ENCODE results near the gene ARL6IP1. TPM values are rescaled to one million over a fixed set of nuclear protein-coding genes. Genes with fewer than 3 reads are reported as not detected.

Gene ARL6IP1
- total and polyA plus RNA-seq, 4 donors = 66.9 to 150 (median 75.0) TPM

DNA sequence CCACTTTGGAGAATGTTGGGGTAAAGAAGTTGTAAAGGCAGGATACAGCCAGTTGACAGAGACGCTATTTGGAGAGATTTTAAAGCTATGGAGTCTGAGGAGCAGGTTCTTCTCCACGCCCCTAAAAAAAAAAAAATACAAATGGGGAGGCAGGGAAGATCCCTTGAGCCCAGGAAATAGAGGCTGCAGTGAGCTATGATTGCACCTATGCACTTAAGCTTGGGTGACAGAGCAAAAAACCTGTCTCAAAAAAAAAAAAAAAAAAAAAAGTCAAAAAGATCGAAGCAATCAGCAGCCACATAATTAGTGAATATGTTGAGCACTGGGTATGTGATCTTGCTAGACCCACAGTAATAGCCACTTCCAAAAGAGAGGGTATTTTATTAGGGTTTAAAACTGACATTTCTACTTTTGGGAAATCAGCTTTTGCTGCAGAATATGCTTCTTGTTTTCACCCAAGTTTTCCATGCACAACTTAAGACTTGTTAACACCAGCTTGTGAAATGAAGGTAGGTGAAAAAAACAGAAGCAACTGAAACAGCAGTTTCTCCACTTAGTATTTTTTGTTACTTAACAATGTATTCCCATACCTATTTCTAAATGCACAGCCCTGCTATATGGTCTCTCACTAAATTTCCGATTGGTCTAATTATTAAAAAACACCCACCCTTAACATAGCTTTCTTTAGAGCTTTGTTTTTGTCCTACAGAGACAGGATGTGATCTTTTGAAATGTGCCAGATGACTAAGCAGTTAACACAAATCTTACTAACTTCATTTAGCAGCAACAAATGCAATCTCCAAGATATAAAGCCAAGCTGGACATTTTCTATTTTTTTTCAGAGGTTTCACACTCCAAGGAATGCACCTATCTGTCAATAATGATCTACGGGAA is 2.5 kb upstream of the ARL6IP1 start:
- Histone ChIP-seq H3K27ac (ENCODE audit: low read depth in 1 of 2, low read length in 1 of 2) (peak overlapping the region; percentile 27 to 41), H3K36me3 (ENCODE audit: control insufficient read depth in 4 of 4, insufficient read depth in 4 of 4, low read length in 4 of 4) (peaks cover 0 to 15% (median 5%) of the 10 kb centered on the region in 4 donors), H3K4me3 (no peak overlapping the region), H3K27me3 (ENCODE audit: control insufficient read depth in 3 of 3, insufficient read depth in 3 of 3, low read length in 2 of 3) (no peaks in the 10 kb centered on the region), H3K4me1 (ENCODE audit: control insufficient read depth in 5 of 5, insufficient read depth in 5 of 5, low read length in 5 of 5) (peaks cover 0 to 18% (median 2%) of the 10 kb centered on the region in 5 donors), H3K9me3 (ENCODE audit: control insufficient read depth in 4 of 4, insufficient read depth in 3 of 4, low read length in 3 of 4) (no peaks in the 10 kb centered on the region), H3K9ac (ENCODE audit: insufficient read depth in 1 of 2, low read length in 2 of 2) (peak overlapping the region in 1 of 2 donors; percentile 3)
- no peak for DNase-seq
- no peak for ATAC-seq (ENCODE audit: insufficient read depth, low FRiP score)
- 32 to 68% methylated on average over 5 of the region's 5 CpGs for whole genome bisulfite sequencing, 2 donors
- no peak for TF ChIP-seq CTCF (IDR thresholded peaks at IDR 0.05; ENCODE audit: control extremely low read depth, extremely low read depth)

GRCh38 chr16:18802767-18803343 is 1.5 kb upstream of the ARL6IP1 start:
- Histone ChIP-seq H3K9me3 (ENCODE audit: control insufficient read depth in 4 of 4, insufficient read depth in 3 of 4, low read length in 3 of 4) (no peaks in the 10 kb centered on the region), H3K4me1 (ENCODE audit: control insufficient read depth in 5 of 5, insufficient read depth in 5 of 5, low read length in 5 of 5) (peaks cover 0 to 27% (median 2%) of the 10 kb centered on the region in 5 donors), H3K4me3 (no peak overlapping the region), H3K27ac (ENCODE audit: low read depth in 1 of 2, low read length in 1 of 2) (no peak overlapping the region), H3K36me3 (ENCODE audit: control insufficient read depth in 4 of 4, insufficient read depth in 4 of 4, low read length in 4 of 4) (peaks cover 0 to 11% (median 3%) of the 10 kb centered on the region in 4 donors), H3K9ac (ENCODE audit: insufficient read depth in 1 of 2, low read length in 2 of 2) (no peak overlapping the region), H3K27me3 (ENCODE audit: control insufficient read depth in 3 of 3, insufficient read depth in 3 of 3, low read length in 2 of 3) (no peaks in the 10 kb centered on the region)
- peak in 1 of 3 donors; percentile 19 for DNase-seq
- TF ChIP-seq CTCF (IDR thresholded peaks at IDR 0.05; ENCODE audit: control extremely low read depth, extremely low read depth) = no peak
- no peak for ATAC-seq (ENCODE audit: insufficient read depth, low FRiP score)
- 85 to 94% methylated on average over 16 of the region's 16 CpGs for WGBS, 2 donors

- no peak for TF ChIP-seq CTCF (IDR thresholded peaks at IDR 0.05; ENCODE audit: control extremely low read depth, extremely low read depth)
- Histone ChIP-seq H3K9ac (ENCODE audit: insufficient read depth in 1 of 2, low read length in 2 of 2) (peak overlapping the region; percentile 83 to 92), H3K27me3 (ENCODE audit: control insufficient read depth in 3 of 3, insufficient read depth in 3 of 3, low read length in 2 of 3) (no peaks in the 10 kb centered on the region), H3K4me3 (peak overlapping the region; percentile 97), H3K27ac (ENCODE audit: low read depth in 1 of 2, low read length in 1 of 2) (peak overlapping the region; percentile 78 to 96), H3K9me3 (ENCODE audit: control insufficient read depth in 4 of 4, insufficient read depth in 3 of 4, low read length in 3 of 4) (no peaks in the 10 kb centered on the region), H3K4me1 (ENCODE audit: control insufficient read depth in 5 of 5, insufficient read depth in 5 of 5, low read length in 5 of 5) (peaks cover 0 to 27% (median 2%) of the 10 kb centered on the region in 5 donors), H3K36me3 (ENCODE audit: control insufficient read depth in 4 of 4, insufficient read depth in 4 of 4, low read length in 4 of 4) (peaks cover 4 to 11% (median 8%) of the 10 kb centered on the region in 4 donors)
- WGBS, 2 donors = 0% methylated on average over 15 of the region's 15 CpGs
- DNase-seq = peak; percentile 28 to 49 (median 41)
- no peak for ATAC-seq (ENCODE audit: insufficient read depth, low FRiP score)
Observed at GRCh38 chr16:18800775-18801144, 589 bp downstream of the ARL6IP1 start.
